HG03060 (cell line): ENCODE results near the gene MED12.
"Not testable (repeated sequence)": the region's sequence is repeated elsewhere in the genome, so short reads cannot be mapped to it uniquely, and the experiment has no call there.

Source experiments
- ATAC-seq: cut with Tn5 transposase; IDR thresholded peaks from one replicate; pipeline ENCODE4 v1.9.1; 2021; ENCODE audit warnings: low read depth, moderate number of reproducible peaks; ENCODE audit not compliant: unreplicated experiment

Gene MED12

DNA sequence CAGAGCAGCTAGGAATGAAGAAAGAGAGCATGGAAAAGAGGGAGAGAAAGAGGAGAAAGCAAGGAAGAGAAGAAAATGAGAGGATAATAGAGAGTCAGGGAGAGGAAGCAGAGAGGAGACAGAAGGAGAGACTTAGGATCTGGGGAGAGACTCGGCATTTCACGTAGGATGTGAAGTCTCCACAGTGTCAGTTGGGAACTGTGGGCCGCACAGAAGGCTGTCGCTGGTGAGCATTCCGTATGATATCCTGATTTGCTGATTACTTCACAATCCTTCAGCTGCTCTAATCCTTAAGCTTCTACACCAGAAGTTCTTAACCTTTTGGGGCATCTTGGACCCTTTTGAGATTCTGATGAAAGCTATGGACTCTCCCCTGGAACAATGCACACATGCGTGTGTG lies 40.2 kb downstream of the MED12 start:
- no peak for ATAC-seq

DNA sequence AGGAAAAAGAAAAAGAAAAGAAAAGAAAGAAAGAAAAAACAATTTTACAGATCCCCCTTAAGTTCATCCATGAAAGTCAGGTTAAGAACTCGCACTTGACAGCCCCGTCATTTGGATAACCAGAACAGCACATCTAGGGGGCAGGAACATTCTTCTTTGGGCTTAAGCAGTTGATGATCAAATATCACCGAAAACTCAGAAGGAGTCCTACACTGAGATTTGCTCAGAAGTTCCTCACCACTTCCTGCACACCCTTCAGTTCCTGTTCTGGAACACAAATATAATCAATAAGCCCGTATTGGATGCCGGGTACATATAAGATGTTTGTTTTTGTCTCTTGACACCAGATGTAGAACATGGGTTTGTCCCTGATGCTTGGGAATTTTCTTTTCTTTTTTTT lies 40.9 kb downstream of the MED12 start:
- no peak for ATAC-seq

DNA sequence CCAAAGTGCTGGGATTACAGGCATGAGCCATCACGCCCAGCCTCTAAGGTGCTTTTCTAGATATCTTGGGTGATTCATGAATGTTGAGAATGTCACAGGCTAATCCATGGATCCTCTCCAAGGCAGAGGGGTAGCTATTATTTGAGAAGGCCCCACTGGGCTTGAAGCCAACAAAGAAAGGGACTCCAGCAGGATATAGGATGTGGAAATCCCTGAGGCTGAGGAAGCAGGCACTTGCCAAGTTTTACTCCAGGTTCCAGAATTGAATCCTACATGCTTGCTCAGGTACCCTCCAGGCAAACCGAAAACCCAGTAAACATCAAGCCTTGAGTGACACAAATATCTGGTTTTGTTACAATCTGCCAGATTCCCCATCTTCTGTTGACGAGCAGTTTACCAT lies 42.1 kb downstream of the MED12 start:
- no peak for ATAC-seq

DNA sequence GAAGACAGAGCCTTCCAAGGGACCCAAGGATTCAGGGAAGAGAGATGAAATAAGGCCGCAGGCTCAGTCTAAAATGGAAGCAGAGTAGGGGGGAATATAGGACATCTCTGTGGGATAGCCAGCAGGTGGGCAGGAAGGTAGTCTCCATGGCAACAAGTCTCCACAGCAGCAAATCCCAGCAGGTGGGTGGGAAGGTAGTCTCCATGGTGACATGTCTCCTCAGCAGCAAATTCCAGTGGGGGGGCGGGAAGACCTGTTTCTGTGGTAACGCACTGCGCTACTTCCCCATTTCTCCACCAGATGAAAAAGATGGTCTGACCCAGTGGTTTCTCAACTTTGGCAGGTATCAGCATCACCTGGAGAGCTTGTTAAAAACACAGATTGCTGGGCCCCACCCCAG lies 44.6 kb downstream of the MED12 start:
- no peak for ATAC-seq

DNA sequence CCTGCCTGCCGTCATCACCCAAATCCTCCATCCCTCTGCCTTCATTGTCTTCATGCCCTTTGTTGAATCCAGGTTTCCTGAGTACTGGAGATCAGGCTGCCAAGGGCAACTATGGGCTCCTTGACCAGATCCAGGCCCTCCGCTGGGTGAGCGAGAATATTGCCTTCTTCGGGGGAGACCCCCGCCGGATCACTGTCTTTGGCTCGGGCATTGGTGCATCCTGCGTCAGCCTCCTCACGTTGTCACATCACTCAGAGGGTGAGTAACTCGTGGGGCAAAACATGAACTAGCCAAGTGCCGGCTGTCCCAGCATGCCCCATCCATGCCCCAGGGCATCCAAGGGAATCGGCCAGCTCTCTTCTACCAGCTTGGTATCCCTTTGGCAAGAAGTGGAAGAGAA lies 45.7 kb downstream of the MED12 start:
- no peak for ATAC-seq

DNA sequence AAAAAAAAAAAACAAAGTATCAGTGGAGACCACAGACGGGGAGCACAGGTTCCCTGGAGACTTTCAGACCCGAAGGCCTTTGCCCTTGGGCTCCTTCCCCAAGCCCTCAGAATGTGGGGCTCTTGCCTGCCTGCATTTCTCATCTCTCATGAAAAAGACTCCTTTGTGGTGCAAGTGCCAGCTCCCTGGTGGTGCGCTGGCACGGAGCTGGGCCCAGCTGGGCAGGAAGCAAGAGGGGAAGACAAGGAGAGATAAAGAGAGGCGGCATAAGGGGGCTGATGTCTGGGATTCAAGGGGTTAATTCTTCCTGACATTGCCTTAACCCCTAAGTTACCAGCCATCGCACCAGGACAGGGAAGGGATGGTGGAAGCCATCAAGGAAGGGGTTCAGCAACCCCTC lies 48.1 kb downstream of the MED12 start:
- no peak for ATAC-seq

DNA sequence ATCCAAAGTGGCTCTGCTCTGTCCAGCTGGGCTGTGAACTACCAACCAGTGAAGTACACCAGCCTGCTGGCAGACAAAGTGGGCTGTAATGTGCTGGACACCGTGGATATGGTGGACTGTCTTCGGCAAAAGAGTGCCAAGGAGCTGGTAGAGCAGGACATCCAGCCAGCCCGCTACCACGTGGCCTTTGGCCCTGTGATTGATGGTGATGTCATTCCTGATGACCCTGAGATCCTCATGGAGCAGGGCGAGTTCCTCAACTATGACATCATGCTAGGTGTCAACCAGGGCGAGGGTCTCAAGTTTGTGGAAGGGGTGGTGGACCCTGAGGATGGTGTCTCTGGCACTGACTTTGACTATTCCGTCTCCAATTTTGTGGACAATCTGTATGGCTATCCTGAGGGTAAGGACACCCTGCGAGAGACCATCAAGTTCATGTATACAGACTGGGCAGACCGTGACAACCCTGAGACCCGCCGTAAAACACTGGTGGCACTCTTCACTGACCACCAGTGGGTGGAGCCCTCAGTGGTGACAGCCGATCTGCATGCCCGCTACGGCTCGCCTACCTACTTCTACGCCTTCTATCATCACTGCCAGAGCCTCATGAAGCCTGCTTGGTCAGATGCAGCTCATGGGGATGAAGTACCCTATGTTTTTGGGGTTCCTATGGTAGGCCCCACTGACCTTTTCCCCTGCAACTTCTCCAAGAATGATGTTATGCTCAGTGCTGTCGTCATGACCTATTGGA lies 48.8 kb downstream of the MED12 start:
- no peak for ATAC-seq

DNA sequence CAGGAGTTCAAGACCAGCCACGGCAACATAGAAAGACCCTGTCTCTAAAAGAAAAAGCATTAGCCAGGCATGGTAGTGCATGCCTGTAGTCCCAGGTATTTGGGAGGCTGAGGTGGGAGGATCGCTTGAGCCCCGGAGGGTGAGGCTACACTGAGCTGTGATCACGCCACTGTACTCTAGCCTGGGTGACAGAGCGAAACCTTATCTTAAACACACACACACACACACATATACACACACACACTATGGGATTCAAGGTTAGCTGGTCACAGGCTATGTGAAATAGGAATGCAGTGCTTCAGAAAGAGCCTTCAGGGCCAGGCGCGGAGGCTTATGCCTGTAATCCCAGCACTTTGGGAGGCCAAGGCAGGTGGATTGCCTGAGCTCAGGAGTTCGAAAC lies 49.7 kb downstream of the MED12 start:
- no peak for ATAC-seq

DNA sequence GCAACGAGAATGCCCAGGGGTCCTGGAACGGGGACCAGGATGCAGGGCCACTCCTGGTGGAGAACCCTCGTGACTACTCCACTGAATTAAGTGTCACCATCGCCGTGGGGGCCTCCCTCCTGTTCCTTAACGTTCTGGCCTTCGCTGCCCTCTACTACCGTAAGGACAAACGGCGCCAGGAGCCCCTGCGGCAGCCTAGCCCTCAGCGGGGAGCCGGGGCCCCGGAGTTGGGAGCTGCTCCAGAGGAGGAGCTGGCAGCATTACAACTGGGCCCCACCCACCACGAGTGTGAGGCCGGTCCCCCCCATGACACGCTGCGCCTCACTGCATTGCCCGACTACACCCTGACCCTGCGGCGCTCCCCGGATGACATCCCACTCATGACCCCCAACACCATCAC lies 51.2 kb downstream of the MED12 start:
- ATAC-seq, result no peak

DNA sequence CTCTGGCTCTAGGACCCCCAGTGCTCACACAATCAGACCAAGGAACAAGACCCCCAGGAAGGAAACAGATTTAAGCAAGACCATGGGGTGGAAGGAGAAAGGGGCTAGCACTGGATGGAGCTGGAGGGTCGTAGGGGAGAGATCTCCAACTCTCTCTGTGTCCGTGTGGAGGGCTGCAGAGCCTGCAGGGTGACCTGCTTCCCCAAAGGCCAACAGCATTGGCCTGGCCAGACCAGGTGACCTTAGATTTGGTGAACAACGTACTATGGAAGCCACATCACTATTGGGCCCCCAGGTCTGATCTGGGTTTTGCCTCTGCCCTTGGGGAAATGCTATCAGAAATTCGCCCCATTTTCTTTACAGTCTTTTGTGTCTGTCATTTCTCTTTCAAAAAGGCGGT lies 52.3 kb downstream of the MED12 start:
- no peak for ATAC-seq

DNA sequence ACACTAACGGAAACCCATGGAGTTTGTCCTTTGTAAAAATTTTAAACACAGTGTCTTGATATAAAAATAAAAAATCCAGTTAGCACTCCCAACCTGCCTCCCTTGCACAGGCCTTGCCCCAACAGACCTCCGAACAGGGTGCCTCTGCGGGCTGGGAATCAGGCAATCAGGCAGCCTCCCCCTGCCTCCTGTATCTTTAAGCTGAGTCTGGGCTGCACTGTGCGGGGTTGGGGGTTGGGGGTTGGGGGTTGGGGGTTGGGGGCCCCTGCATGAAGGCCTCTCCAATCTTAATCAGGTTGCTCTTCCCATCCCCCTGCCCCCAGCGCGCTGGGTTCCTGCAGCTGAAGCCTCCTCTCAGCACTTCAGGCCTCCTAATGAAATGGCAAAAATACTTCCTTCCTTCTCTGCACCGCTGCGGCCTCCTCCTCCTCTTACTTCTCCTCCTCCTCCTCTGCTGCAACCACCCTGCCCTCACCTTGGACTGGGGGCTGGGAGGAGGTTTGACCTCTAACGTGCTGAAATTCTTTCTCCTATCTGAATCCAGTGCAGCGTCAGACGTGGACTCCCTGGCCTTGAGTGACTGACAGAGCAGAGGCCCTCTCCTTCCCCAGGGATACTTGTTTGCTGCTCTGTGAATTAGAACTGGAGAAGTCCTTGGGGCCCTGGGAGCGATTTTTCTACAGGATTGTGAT lies 52.9 kb downstream of the MED12 start:
- no peak for ATAC-seq

DNA sequence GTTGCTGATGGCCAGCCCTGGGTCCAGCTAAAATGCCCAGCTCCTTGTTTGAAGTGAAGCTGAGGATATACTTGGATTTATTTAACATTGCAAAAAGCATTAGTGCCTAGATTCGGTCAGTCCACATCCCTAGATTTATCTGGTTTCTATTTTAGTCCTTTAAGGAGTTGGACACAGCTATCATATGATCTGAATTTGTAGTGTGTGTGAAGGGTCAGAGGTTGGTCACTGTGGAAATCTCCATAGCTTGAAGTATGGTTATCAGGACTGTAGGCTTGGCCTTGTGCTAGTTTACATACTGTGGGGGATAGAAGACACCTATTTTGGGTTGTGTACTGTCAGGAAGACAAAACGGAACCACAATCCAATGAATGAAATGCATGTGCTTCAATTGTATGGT lies 55.0 kb downstream of the MED12 start:
- ATAC-seq, result no peak

DNA sequence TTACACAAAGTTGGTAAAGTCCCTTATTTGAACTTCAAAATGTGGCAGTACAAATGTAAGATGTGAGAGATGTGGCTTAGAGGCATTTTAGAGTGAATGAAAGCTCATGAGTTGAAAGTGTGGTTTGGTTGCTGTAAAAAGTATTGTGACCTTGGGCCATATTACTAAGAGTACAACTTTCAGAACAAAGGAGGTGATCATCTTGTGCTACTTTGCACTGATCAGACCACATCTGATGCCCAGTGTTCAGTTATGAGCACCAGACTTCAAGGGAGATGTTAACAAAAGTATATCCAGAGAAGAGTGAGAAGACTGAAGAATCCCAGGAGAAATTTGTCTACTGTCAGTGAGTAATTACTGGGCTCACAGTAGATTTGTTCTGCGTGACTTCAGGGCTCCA lies 56.4 kb downstream of the MED12 start:
- no peak for ATAC-seq

DNA sequence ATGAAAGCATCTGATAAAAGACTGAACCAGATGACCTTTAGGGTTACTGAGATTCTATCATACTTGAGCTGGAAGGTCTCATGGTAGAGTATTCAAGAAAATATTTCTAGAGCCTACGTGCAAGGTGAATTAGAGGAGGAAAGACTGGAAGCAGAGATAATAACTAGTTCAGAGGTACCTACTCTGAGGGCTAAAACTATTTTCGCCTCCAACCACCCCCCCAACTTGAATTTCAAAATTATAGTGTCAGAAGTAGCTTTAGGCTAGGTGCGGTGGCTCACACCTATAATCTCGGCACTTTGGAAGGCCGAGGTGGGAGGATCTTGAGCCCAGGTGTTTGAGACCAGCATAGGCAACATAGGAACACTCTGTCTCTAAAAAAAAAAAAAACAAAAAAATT lies 57.1 kb downstream of the MED12 start:
- no peak for ATAC-seq

DNA sequence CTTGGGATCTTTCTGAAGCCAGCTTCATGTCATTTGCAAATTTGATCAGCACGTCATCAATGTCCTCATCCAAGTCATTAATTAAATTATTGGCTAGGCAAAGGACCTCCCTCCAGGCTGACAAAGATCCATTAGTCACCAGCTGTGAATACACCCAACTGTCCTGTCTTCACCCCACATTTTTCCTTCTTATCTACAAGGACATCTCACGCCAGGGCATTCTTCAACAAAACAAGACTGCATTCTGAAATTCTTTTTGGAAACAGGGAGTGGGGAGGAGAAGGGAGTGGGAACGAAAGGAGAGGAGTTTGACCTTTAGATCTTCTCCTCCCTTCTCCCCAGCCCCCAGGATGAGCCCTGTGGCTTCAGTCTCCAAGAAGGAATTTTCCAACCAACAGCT lies 58.9 kb downstream of the MED12 start:
- no peak for ATAC-seq

DNA sequence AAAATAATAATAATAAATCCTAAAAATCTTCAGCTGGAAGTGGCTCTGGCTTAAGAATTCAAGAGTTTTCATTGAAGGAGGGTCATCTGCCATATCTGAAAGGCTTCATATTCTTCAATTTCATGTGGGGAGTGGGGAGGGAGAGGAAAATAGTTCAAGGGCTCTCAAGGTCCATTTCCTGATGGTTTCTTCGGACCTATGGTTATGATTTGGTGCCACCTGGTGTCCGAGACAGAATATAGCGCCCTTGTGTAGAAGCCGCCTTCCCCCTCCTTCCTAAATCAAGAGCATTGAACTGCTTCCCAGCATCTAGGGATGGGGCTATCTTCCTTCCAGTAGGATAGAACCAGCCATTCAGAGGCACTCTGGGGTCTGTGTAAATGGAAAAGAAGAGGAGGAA lies 60.5 kb downstream of the MED12 start:
- ATAC-seq, result no peak

DNA sequence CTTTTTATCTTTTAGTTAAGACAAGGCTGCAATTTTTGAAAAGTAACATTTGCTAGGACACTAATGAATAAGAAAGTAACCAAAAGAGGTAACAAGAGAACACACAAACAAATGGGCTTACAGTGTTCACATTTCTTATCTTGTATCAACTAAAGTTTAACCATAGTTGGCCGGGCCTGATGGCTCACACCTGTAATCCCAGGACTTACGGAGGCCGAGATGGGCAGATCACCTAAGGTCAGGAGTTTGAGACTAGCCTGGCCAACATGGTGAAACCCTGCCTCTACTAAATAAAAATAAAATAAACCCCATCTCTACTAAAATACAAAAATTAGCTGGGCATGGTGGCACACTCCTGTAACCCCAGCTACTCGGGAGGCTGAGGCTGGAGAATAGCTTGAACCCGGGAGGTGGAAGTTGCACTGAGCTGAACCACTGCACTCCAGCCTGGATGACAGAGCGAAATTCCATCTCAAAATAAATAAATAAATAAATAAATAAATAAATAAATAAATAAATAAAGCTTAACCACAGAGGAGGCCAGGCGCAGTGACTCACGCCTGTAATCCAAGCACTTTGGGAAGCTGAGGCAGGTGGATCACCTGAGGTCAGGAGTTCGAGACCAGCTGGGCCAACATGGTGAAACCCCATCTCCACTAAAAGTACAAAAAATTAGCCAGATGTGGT lies 62.3 kb downstream of the MED12 start:
- ATAC-seq, result not testable (repeated sequence)

DNA sequence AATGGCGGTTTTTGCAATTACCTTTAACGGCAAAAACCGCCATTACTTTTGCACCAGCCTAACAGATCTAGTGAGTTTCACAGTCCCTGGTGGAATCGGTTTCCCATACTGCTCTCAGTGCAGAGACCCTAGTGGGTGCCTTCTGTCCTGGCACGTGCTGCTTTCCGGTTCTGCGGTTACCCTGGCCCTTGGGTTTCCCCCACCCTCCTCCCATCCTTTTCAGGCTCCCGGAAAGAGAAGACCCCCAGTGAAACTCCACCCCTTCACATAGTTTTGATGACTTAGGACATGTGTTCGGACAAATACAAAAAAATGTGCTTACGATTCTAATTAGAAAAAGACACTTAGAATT lies 63.1 kb downstream of the MED12 start:
- peak; percentile 12 for ATAC-seq

DNA sequence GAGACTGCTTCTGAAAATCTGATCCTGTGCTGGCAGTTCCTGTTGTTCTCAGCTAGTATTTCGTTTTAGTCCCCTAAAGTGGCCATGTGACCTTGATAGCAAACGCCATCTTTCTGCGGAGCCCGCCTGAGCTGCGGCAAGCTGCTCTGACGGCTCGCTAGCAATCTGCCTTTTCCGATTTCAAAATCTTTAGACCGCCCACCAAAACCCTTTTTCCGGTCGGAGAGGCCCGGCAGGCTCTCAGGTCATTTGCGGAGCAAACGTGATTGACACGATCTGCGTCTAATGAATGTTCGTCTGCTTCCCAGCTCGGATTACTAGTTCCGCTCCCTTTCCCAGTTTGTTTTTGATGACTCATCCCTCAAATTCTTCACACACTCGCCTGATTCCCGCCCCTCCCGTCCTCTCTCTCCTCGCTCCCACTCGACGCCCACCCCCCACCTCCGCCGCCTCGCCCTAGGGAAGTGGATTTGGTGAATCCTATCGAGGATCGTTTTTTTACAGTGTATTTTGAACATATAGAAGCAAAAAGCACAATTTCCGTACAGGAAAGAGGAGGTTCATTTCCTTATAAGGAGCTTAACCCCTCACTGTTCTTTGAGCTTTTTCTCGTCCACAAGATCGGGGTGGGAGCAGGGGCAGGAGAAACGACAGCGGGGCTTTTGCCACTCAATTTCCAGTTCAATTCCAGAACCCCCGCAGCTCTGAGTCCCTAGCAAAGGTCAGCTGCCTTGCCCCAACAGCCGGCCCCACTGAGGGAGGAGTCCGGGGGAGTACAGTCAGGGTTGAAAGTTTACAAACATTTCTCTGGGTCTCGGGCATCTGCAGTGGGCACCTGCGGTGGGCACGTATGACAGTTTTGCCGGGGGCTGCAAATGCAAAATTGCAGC lies 63.8 kb downstream of the MED12 start:
- ATAC-seq, result peak; percentile 79

DNA sequence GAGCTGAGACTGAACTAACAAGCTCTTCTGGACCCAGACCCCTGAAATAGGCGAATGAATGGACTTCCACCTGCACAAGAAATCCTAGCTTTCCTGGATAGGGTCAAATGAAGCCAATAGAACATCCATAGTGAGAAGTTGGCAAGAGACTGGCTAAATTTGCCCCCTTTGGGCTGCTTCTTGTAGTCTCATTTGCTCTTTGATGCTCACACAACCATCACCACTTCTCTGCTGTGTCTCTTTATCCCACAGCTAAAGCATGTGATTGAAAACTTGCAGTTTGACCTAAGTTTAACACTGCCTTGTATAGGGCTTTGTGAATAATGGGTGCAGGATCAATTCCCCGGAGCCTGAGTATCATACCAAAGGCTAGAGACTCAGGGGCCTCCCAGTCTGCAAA lies 64.5 kb downstream of the MED12 start:
- no peak for ATAC-seq

DNA sequence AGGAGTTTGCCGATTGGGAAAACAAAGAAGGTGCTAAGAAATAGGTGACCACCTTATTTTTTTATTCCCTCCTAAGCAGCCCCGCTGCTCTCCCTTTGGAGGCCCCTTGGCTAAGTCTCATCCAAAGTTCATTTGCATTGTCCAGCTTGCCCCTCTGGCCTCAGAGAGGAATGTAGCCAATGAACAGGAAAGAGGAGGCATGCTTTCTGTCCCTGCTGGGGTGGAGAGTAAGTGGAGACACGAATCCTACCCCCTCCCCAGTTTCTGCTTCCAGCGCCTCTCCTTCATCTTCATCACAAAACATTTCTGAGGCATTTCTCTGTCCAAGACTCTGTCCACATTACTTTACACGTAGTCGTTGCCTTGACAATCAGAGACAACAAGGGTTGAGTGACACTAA lies 64.9 kb downstream of the MED12 start:
- ATAC-seq, result no peak
